Measurements from ENCODE around the gene CELF5. TPM values are rescaled to one million over a fixed set of nuclear protein-coding genes. Genes with fewer than 3 reads are reported as not detected.
A peak's percentile ranks its signal among the peaks of the same experiment; 100 is the strongest.
"Not testable (repeated sequence)": the region's sequence is repeated elsewhere in the genome, so short reads cannot be mapped to it uniquely, and the experiment has no call there.

Gene CELF5
- total and polyA plus RNA-seq, 9 of the 15 experiments (the other 6 are each of a cell fraction or from before 2014, with no cell fraction given): 0.01 to 0.56 (median 0.22) TPM

DNA sequence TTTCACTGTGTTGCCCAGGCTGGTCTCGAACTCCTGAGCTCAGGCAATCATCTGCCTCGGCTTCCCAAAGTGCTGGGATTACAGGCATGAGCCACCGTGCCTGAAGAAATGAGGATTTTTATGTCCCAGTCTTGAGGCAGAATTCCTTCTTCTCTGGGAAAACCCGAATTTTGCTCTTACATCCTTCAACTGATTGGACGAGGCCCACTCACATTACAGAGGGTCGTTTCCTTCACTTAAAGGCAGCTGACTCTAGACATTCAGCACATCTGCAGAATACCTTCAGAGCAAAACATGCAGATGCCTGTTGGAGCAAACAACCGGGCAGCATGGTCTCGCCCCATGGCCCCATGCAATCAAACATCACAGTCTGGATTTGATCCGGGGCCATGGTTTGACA is 105.6 kb downstream of the CELF5 start:
- intact Hi-C loops (cut with micrococcal nuclease) (no loop called here), in situ Hi-C loops (cut with MboI) (no loop called here)
- ATAC-seq (no peak), DNase-seq (ENCODE audit: extremely low read depth in 1 of 4, low spot score in 3 of 4) (no peak), FAIRE-seq (no peak)
- Histone ChIP-seq H3K4me2 (ENCODE audit: insufficient read depth, low read length) (no peak overlapping the region), H4K20me1 (replicated peaks; ENCODE audit: control insufficient read depth, insufficient read depth, low read length) (no peaks in the 10 kb centered on the region), H3K9me3 (replicated peaks; ENCODE audit: control insufficient read depth, insufficient read depth, low read depth, low read length) (no peaks in the 10 kb centered on the region), H3K27me3 (ENCODE audit: control insufficient read depth in 2 of 2, insufficient read depth in 2 of 2, low read length in 2 of 2) (peaks cover 5 to 17% of the 10 kb centered on the region in 2 experiments; a peak in 4 of 5 replicates), H3K9ac (ENCODE audit: insufficient read depth in 1 of 2, low read depth in 2 of 2, low read length in 2 of 2) (no peak overlapping the region), H3K9me1 (ENCODE audit: control insufficient read depth, insufficient read depth, low read length) (no peaks in the 10 kb centered on the region), H3K27ac (ENCODE audit: extremely low read depth, low read depth, low read length) (no peak overlapping the region), H3K36me3 (ENCODE audit: control insufficient read depth, insufficient read depth, low read length) (no peaks in the 10 kb centered on the region), H3K79me2 (ENCODE audit: control insufficient read depth, insufficient read depth, low read length) (no peaks in the 10 kb centered on the region), H2AFZ (ENCODE audit: low read depth, low read length) (no peak overlapping the region), H3K4me3 (no peak overlapping the region), H3K4me1 (replicated peaks in 1 of 2; ENCODE audit: control insufficient read depth in 2 of 2, insufficient read depth in 2 of 2, low read length in 2 of 2) (no peaks in the 10 kb centered on the region; a peak in 1 of 5 replicates)
- POLR2A ChIA-PET: interaction anchor here (0.6 kb wide), 1 partner anchor 98 kb away, joined by 3 read pairs; no protein-coding TSS in a partner anchor
- no TSS peak for BruUV-seq (replicated peaks)
- CTCF ChIA-PET (ENCODE audit: low intra/inter-chr PET ratio): interaction anchor here (0.6 to 0.7 kb wide), 2 partner anchors 100 to 109 kb away, joined by 3 read pairs; no protein-coding TSS in a partner anchor
- TF ChIP-seq ZNF134 (CRISPR knock-in tag; conservative IDR thresholded peaks at IDR 0.05) (peak; percentile 93), OTX1 (CRISPR knock-in tag; IDR thresholded peaks at IDR 0.05) (no peak)
- 22% methylated on average over 9 of the region's 9 CpGs for WGBS (ENCODE audit: insufficient coverage, low coverage, missing lambda C conversion rate)

DNA sequence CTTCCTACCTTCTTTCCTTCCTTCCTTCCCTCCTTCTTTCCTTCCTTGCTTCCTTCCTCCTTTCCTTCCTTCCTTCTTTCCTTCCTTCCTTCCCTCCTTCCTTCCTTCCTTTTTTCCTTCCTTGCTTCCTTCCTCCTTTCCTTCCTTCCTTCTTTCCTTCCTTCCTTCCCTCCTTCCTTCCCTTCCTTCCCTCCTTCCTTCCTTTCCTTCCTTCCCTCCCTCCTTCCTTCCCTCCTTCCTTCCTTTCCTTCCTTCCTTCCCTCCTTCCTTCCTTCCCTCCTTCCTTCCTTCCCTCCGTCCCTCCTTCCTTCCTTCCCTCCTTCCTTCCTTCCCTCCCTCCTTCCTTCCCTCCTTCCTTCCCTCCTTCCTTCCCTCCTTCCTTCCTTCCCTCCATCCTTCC is 107.8 kb downstream of the CELF5 start:
- H3K36me3 ChIP-seq (ENCODE audit: control insufficient read depth, insufficient read depth, low read length): not testable (repeated sequence)

More for the DNA sequence above, 107.8 kb downstream of the CELF5 start:
- H3K4me2 ChIP-seq (ENCODE audit: insufficient read depth, low read length); H2AFZ ChIP-seq (ENCODE audit: low read depth, low read length); POLR2A ChIA-PET; H3K9me3 ChIP-seq (replicated peaks; ENCODE audit: control insufficient read depth, insufficient read depth, low read depth, low read length); intact Hi-C loops (cut with micrococcal nuclease); DNase-seq (ENCODE audit: extremely low read depth in 1 of 4, low spot score in 3 of 4); H3K9me1 ChIP-seq (ENCODE audit: control insufficient read depth, insufficient read depth, low read length); H4K20me1 ChIP-seq (replicated peaks; ENCODE audit: control insufficient read depth, insufficient read depth, low read length); CTCF ChIA-PET (ENCODE audit: low intra/inter-chr PET ratio); ATAC-seq; BruUV-seq (replicated peaks); H3K4me3 ChIP-seq; H3K27ac ChIP-seq (ENCODE audit: extremely low read depth, low read depth, low read length); H3K4me1 ChIP-seq (replicated peaks in 1 of 2; ENCODE audit: control insufficient read depth in 2 of 2, insufficient read depth in 2 of 2, low read length in 2 of 2); H3K9ac ChIP-seq (ENCODE audit: insufficient read depth in 1 of 2, low read depth in 2 of 2, low read length in 2 of 2); FAIRE-seq; in situ Hi-C loops (cut with MboI); H3K79me2 ChIP-seq (ENCODE audit: control insufficient read depth, insufficient read depth, low read length); TF ChIP-seq ETV6 (CRISPR knock-in tag; IDR thresholded peaks at IDR 0.05; ENCODE audit: borderline replicate concordance): not testable (repeated sequence)
- peaks cover 5 to 27% of the 10 kb centered on the region in 2 experiments for H3K27me3 ChIP-seq (ENCODE audit: control insufficient read depth in 2 of 2, insufficient read depth in 2 of 2, low read length in 2 of 2)
- WGBS (ENCODE audit: insufficient coverage, low coverage, missing lambda C conversion rate): no CpG with 5 or more reads among the region's 1 CpG
- peak in 1 of 2 experiments; percentile 82; a peak in 2 of 4 replicates for TF ChIP-seq ETV6 (IDR thresholded peaks at IDR 0.05; ENCODE audit: borderline replicate concordance in 1 of 2, low read depth in 2 of 2, low read length in 1 of 2)

Measured in K562 (cell line).